Osteocyte (in vitro differentiated cells): ENCODE data around the gene MTCL3.
A peak's percentile ranks its signal among the peaks of the same experiment; 100 is the strongest.

Experiments
- DNase-seq: peaks from one replicate; pipeline ENCODE4 v3.0.0; 2021; ENCODE audit warnings: mixed read lengths; ENCODE audit not compliant: unreplicated experiment; ENCODE audit errors: extremely low spot score
- H3K27ac Mint-ChIP-seq: one replicate; pipeline ENCODE4 v1.8.0; 2021; ENCODE audit warnings: mild to moderate bottlenecking, mixed read lengths; ENCODE audit not compliant: unreplicated experiment
- H3K27me3 Mint-ChIP-seq: one replicate; pipeline ENCODE4 v1.8.0; 2021; ENCODE audit warnings: mixed read lengths; ENCODE audit not compliant: unreplicated experiment
- H3K36me3 Mint-ChIP-seq: one replicate; pipeline ENCODE4 v1.8.0; 2021; ENCODE audit warnings: mixed read lengths; ENCODE audit not compliant: unreplicated experiment
- H3K4me1 Mint-ChIP-seq: one replicate; pipeline ENCODE4 v1.8.0; 2021; ENCODE audit warnings: mixed read lengths; ENCODE audit not compliant: unreplicated experiment
- H3K4me3 Mint-ChIP-seq: one replicate; pipeline ENCODE4 v1.8.0; 2021; ENCODE audit warnings: mild to moderate bottlenecking, moderate library complexity, mixed read lengths; ENCODE audit not compliant: unreplicated experiment
- H3K9me3 Mint-ChIP-seq: one replicate; pipeline ENCODE4 v1.8.0; 2021; ENCODE audit warnings: mixed read lengths; ENCODE audit not compliant: unreplicated experiment
- CTCF ChIP-seq: fragments of 200-600 bp; sonication (generic); IDR thresholded peaks from 2 replicates; pipeline ENCODE4 v1.5.0; 2021; ENCODE audit warnings: antibody characterized with exemption, mild to moderate bottlenecking, moderate library complexity

The MTCL3 gene

GRCh38 chr6:127520066-127520465, 931 bp upstream of the MTCL3 start:
- no peak for TF ChIP-seq CTCF
- H3K27me3 Mint-ChIP-seq = peaks cover 64% of the 10 kb centered on the region
- H3K4me3 Mint-ChIP-seq = no peak overlapping the region
- no peak for DNase-seq
- no peaks in the 10 kb centered on the region for H3K36me3 Mint-ChIP-seq
- H3K4me1 Mint-ChIP-seq = peaks cover 18% of the 10 kb centered on the region
- no peaks in the 10 kb centered on the region for H3K9me3 Mint-ChIP-seq
- no peak overlapping the region for H3K27ac Mint-ChIP-seq

GRCh38 chr6:127519469-127519785, 292 bp upstream of the MTCL3 start:
- DNase-seq = no peak
- Mint-ChIP-seq H3K4me1 (peaks cover 20% of the 10 kb centered on the region), H3K4me3 (peak overlapping the region; percentile 53), H3K9me3 (no peaks in the 10 kb centered on the region), H3K27ac (no peak overlapping the region), H3K27me3 (peaks cover 68% of the 10 kb centered on the region), H3K36me3 (no peaks in the 10 kb centered on the region)
- TF ChIP-seq CTCF = no peak

- Mint-ChIP-seq H3K4me3 (no peak overlapping the region), H3K27ac (no peak overlapping the region), H3K36me3 (no peaks in the 10 kb centered on the region), H3K27me3 (peaks cover 65% of the 10 kb centered on the region), H3K4me1 (peaks cover 23% of the 10 kb centered on the region), H3K9me3 (no peaks in the 10 kb centered on the region)
- no peak for TF ChIP-seq CTCF
- no peak for DNase-seq
Measured at GRCh38 chr6:127518191-127518709, 885 bp downstream of the MTCL3 start.

- no peak for TF ChIP-seq CTCF
- Mint-ChIP-seq H3K4me1 (peaks cover 23% of the 10 kb centered on the region), H3K4me3 (no peak overlapping the region), H3K9me3 (no peaks in the 10 kb centered on the region), H3K27me3 (peaks cover 60% of the 10 kb centered on the region), H3K27ac (no peak overlapping the region), H3K36me3 (no peaks in the 10 kb centered on the region)
- DNase-seq = no peak
Measured at GRCh38 chr6:127517693-127518092, 1.4 kb downstream of the MTCL3 start.

GRCh38 chr6:127516662-127517273, 2.4 kb downstream of the MTCL3 start:
- Mint-ChIP-seq H3K27me3 (peaks cover 55% of the 10 kb centered on the region), H3K36me3 (no peaks in the 10 kb centered on the region), H3K9me3 (no peaks in the 10 kb centered on the region), H3K4me1 (peaks cover 23% of the 10 kb centered on the region), H3K27ac (no peak overlapping the region), H3K4me3 (peak overlapping the region; percentile 74)
- TF ChIP-seq CTCF = peak; percentile 70
- no peak for DNase-seq
